Smooth muscle cell (in vitro differentiated cells): ENCODE results near the gene OR51V1. TPM values are rescaled to one million over a fixed set of nuclear protein-coding genes. Genes with fewer than 3 reads are reported as not detected.

ENCODE experiments used
- DNase-seq: peaks from one replicate; lab custom pipeline; 2025; ENCODE audit not compliant: unreplicated experiment; lab: John Stamatoyannopoulos, UW
- H2AFZ ChIP-seq: fragments of 200-600 bp; sonication (generic); 2 replicates; pipeline ENCODE4 v1.6.0; 2016; ENCODE audit warnings: antibody characterized with exemption, low read depth, mild to moderate bottlenecking
- H3F3A ChIP-seq: fragments of 200-600 bp; sonication (generic); 2 replicates; pipeline ENCODE4 v1.6.0; 2017; ENCODE audit warnings: antibody characterized with exemption, low read depth
- H3K27ac ChIP-seq: fragments of 200-600 bp; sonication (generic); 2 replicates; pipeline ENCODE4 v1.5.1; 2016; ENCODE audit warnings: low read depth, mild to moderate bottlenecking
- H3K27me3 ChIP-seq: fragments of 200-600 bp; sonication (generic); 2 replicates; pipeline ENCODE4 v1.6.1; 2016; ENCODE audit warnings: low read depth, mild to moderate bottlenecking
- H3K36me3 ChIP-seq: fragments of 200-600 bp; sonication (generic); 2 replicates; pipeline ENCODE4 v1.5.1; 2016; ENCODE audit warnings: low read depth
- H3K4me1 ChIP-seq: fragments of 200-600 bp; sonication (generic); 2 replicates; pipeline ENCODE4 v1.5.1; 2016; ENCODE audit warnings: low read depth
- H3K4me2 ChIP-seq: fragments of 200-600 bp; sonication (generic); 2 replicates; pipeline ENCODE4 v1.6.0; 2016; ENCODE audit warnings: mild to moderate bottlenecking
- H3K4me3 ChIP-seq: fragments of 200-600 bp; sonication (generic); 2 replicates; pipeline ENCODE4 v1.5.1; 2016; ENCODE audit warnings: mild to moderate bottlenecking
- H3K79me2 ChIP-seq: fragments of 200-600 bp; sonication (generic); 2 replicates; pipeline ENCODE4 v1.6.0; 2016; ENCODE audit warnings: low read depth, mild to moderate bottlenecking
- H3K9ac ChIP-seq: fragments of 200-600 bp; sonication (generic); 2 replicates; pipeline ENCODE4 v1.6.0; 2016; ENCODE audit warnings: low read depth
- H3K9me3 ChIP-seq: fragments of 200-600 bp; sonication (generic); replicated peaks from 2 replicates; pipeline ENCODE4 v1.5.1; 2016; ENCODE audit warnings: low read depth
- H4K20me1 ChIP-seq: fragments of 200-600 bp; sonication (generic); 2 replicates; pipeline ENCODE4 v1.6.0; 2016; ENCODE audit warnings: low read depth
- WGBS: methylation state at CpG from one replicate; pipeline ENCODE4 v1.1.7; 2016; ENCODE audit warnings: low lambda C conversion rate; 5-methylcytosine and 5-hydroxymethylcytosine counted together
- polyA plus RNA-seq: library from polyadenylated mRNA; unstranded; fragments of >200 nt; fragmentation: Nextera tagmentation; extraction: Ambion mirVana; gene quantifications from 2 replicates; pipeline ENCODE4 v1.2.1, GENCODE V29; 2016
- total RNA-seq: library from RNA; depleted of rRNA; stranded (reverse); fragments of >200 nt; gene quantifications from 2 replicates; pipeline ENCODE4 v1.2.3, GENCODE V29; 2014
- TF ChIP-seq, protein P1 (sequence below): fragments of 200-600 bp; sonication (generic); IDR thresholded peaks from 2 replicates; pipeline ENCODE4 v1.5.1; 2017; ENCODE audit warnings: borderline replicate concordance, mild to moderate bottlenecking, antibody characterized with exemption; ENCODE audit not compliant: insufficient read depth, poor library complexity, severe bottlenecking

The OR51V1 gene
- total and polyA plus RNA-seq, 2 experiments from 2014 or later = not detected

DNA sequence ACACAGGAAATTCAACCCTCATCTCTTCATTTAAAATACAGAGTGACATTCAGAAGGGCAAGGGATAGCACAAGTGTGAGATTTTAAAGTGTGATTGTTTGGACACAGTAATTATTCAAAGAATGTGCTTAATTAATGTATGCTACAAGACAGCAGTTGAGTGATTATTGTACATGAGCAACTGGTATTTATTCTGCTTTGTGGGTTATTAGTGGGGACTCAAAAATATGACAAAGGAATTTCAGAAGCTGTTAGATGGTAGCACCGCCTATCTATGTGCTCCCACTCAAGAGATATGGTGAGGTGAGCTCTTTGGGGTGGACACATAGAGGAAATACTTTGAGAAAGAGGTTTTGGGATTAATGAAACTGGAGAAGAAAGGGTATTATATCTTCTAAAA, 39.6 kb upstream of the OR51V1 start:
- no peaks in the 10 kb centered on the region for H3K4me1 ChIP-seq
- DNase-seq = no peak
- H3K9me3 ChIP-seq = no peaks in the 10 kb centered on the region
- WGBS = 92% methylated on average over 1 of the region's 1 CpG
- H3K79me2 ChIP-seq = no peaks in the 10 kb centered on the region
- no peaks in the 10 kb centered on the region for H3K27me3 ChIP-seq
- no peak overlapping the region for H2AFZ ChIP-seq
- H3K27ac ChIP-seq = no peak overlapping the region
- H3K36me3 ChIP-seq = no peaks in the 10 kb centered on the region
- no peaks in the 10 kb centered on the region for H4K20me1 ChIP-seq
- no peak overlapping the region for H3K4me3 ChIP-seq
- no peaks in the 10 kb centered on the region for H3F3A ChIP-seq
- H3K4me2 ChIP-seq = no peak overlapping the region
- no peak overlapping the region for H3K9ac ChIP-seq
- TF ChIP-seq, protein P1, sequence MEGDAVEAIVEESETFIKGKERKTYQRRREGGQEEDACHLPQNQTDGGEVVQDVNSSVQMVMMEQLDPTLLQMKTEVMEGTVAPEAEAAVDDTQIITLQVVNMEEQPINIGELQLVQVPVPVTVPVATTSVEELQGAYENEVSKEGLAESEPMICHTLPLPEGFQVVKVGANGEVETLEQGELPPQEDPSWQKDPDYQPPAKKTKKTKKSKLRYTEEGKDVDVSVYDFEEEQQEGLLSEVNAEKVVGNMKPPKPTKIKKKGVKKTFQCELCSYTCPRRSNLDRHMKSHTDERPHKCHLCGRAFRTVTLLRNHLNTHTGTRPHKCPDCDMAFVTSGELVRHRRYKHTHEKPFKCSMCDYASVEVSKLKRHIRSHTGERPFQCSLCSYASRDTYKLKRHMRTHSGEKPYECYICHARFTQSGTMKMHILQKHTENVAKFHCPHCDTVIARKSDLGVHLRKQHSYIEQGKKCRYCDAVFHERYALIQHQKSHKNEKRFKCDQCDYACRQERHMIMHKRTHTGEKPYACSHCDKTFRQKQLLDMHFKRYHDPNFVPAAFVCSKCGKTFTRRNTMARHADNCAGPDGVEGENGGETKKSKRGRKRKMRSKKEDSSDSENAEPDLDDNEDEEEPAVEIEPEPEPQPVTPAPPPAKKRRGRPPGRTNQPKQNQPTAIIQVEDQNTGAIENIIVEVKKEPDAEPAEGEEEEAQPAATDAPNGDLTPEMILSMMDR = no peak

DNA sequence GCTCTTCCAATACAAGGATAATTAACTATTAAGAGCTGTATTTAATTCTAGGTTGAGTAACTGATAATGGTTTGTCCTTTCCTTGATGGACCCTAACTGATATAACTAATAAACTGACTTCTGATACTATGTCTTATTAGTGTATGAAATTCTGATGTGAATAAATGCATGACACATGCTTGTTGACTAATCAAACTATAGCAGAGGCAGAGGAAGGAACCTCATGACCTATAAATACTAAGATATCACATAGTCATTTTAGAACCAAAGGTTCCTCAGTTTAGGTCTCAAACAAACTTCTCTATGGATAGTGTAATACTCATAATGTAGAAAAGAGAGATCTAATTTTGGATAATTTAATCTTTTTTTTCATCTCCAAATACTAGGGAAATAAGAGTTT, 38.6 kb upstream of the OR51V1 start:
- no peak overlapping the region for H3K4me2 ChIP-seq
- H3K27me3 ChIP-seq = no peaks in the 10 kb centered on the region
- TF ChIP-seq, protein P1 = no peak
- H3K4me1 ChIP-seq = no peaks in the 10 kb centered on the region
- H3K36me3 ChIP-seq = no peaks in the 10 kb centered on the region
- H3K9ac ChIP-seq = no peak overlapping the region
- no peaks in the 10 kb centered on the region for H4K20me1 ChIP-seq
- H3K79me2 ChIP-seq = no peaks in the 10 kb centered on the region
- no peak overlapping the region for H3K4me3 ChIP-seq
- no peak for DNase-seq
- no peak overlapping the region for H2AFZ ChIP-seq
- no peaks in the 10 kb centered on the region for H3K9me3 ChIP-seq
- no peak overlapping the region for H3K27ac ChIP-seq
- no peaks in the 10 kb centered on the region for H3F3A ChIP-seq

DNA sequence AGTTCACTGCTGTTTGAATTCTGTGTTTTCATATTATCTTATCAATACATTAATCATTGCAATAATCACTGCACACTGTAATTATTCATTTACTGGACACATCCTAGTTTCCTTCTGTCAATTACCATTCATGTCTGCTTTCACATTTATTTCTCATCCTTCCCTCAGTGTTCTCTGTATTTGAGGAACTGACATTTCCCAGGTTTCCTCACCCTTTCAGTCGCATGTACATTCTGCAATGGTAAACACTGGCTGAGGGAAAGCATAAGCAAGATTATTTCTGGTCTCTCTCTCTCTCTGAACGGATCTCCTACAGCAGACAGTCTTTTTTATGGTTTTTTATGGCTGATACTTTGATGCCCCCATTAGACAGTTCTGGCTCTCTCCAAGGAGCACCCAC, 38.0 kb upstream of the OR51V1 start:
- DNase-seq = no peak
- Histone ChIP-seq H3K9me3 (no peaks in the 10 kb centered on the region), H3K79me2 (no peaks in the 10 kb centered on the region), H2AFZ (no peak overlapping the region), H3K27me3 (no peaks in the 10 kb centered on the region), H3K9ac (no peak overlapping the region), H3F3A (no peaks in the 10 kb centered on the region), H3K4me3 (no peak overlapping the region), H4K20me1 (no peaks in the 10 kb centered on the region), H3K4me1 (no peaks in the 10 kb centered on the region), H3K27ac (no peak overlapping the region), H3K36me3 (no peaks in the 10 kb centered on the region), H3K4me2 (no peak overlapping the region)
- TF ChIP-seq, protein P1 = no peak
- WGBS = 84% methylated on average over 2 of the region's 2 CpGs

DNA sequence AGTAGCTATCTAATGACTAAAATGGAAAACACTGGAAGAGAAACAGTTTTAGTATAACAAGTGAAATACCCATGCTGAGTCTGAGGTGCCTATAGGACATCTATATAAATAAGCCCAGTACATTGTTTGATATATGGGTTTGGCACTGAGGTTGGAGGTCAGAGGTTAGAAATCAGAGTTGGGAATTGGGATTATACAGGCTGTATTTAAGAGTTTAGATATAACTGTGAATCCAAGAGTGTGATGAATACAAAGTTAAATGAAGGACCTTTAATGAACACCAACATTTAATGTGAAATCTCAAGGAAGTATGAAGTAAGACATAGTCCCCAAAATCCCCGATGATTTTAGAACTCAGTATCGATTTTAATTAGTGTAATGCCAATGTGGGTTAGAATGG, 36.9 kb upstream of the OR51V1 start:
- H3K4me2 ChIP-seq = no peak overlapping the region
- H3K4me3 ChIP-seq = no peak overlapping the region
- 44% methylated on average over 2 of the region's 2 CpGs for WGBS
- TF ChIP-seq, protein P1 = no peak
- no peaks in the 10 kb centered on the region for H3F3A ChIP-seq
- no peak overlapping the region for H3K9ac ChIP-seq
- no peak overlapping the region for H3K27ac ChIP-seq
- H3K4me1 ChIP-seq = no peaks in the 10 kb centered on the region
- H3K79me2 ChIP-seq = no peaks in the 10 kb centered on the region
- no peaks in the 10 kb centered on the region for H3K36me3 ChIP-seq
- H4K20me1 ChIP-seq = no peaks in the 10 kb centered on the region
- H3K9me3 ChIP-seq = no peaks in the 10 kb centered on the region
- no peak for DNase-seq
- H3K27me3 ChIP-seq = no peaks in the 10 kb centered on the region
- no peak overlapping the region for H2AFZ ChIP-seq
